ENCODE data around the gene BCL6B.

Gene BCL6B

DNA sequence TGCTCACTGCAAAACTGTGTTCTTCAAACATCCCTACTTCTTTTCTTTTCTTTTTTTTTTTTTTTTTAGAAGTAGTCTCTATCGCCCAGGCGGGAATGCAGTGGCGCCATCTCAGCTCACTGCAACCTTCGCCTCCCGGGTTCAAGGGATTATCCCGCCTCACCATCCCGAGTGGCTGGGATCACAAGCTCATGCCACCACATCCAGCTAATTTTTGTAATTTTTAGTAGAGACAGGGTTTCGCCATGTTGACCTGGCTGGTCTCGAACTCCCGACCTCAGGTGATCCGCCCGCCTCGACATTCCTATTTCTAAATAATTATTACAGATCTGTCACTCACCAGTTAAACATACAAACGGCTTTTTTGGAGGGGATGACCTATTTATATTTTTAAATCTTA, 11.4 kb upstream of the BCL6B start:
- no peak for DNase-seq

DNA sequence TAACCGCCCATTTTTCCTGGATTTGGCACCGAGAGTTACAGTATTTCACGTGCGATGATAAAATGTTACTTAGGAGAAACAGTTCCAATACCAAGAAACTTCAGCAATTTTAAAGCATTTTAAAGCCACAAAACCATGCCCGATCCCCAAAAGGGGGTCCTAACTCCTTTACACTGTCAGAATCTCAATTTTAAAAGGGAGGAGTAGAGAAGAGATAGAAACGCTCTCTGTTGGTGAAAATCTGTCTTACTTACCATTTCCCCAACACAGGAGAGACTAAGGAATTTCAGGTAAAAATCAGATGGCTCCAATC, 11.0 kb upstream of the BCL6B start:
- no peak for DNase-seq

DNA sequence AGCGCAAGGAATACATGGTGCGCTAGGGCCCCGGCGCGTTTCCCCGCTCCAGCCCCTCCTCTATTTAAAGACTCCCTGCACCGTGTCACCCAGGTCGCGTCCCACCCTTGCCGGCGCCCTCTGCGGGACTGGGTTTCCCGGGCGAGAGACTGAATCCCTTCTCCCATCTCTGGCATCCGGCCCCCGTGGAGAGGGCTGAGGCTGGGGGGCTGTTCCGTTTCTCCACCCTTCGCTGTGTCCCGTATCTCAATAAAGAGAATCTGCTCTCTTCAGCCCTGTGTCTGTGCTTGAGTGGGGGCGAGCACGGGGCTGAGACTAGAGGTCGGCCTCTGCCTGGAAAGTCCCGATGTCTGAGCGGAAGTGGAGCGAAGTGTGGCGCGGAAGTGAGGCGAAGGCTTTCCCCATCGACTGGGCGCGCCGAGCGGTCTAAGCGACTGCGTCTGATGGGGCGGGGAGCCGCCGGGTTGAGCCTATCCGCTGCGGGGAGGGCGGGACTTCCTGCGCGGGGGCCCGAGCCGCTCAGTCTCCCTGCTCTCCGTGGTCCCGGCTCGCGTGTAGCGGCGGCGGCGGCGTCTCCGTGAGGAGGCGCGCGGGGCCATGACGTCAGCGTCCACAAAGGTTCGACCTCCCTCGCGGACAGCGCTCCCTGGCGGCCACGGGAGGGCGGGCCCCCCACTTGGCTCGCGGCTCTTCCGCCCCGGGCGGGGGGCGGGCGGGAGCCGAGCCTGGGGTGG, 8.4 kb upstream of the BCL6B start:
- DNase-seq: peak; percentile 93

DNA sequence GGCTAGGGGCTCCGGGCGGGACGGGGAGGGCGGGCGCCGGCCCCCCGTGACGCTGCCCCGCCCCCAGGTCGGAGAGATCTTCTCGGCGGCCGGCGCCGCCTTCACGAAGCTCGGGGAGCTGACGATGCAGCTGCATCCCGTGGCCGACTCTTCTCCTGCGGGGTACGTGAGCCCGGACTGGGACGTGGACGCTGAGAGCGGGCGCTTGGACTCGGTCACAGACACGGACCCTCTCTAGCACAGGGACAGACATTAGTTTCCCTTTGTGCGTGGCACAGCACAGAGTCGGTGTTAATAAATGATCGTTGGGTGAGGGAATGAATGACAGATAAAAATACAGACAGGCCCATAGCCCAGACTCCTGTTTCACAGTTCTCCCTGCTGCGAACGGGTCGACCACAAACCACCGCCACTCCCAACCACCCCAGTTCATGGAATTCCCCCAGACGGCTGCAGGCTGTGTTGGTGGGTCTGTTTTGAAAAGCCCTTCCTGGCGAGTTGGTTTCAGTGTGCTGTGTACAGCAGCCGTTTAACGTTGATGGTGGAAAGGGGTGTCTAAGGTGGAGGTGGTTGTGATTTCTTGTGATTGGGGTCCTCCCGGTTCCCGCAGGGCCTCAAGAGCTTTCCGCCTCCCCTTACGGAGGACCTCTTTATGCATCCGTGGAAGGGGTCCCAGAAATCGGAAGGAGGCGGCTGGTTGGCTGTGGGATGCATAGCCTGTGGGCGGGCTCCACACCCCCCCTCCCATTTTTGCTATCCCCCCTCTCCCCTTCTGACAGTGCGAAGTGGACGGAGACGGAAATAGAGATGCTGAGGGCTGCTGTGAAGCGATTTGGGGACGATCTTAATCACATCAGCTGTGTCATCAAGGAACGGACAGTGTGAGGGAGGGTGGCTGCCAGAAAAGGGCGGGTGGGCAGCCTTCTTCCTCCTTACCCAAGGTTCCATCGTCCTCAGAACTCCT, 7.6 kb upstream of the BCL6B start:
- no peak for DNase-seq

DNA sequence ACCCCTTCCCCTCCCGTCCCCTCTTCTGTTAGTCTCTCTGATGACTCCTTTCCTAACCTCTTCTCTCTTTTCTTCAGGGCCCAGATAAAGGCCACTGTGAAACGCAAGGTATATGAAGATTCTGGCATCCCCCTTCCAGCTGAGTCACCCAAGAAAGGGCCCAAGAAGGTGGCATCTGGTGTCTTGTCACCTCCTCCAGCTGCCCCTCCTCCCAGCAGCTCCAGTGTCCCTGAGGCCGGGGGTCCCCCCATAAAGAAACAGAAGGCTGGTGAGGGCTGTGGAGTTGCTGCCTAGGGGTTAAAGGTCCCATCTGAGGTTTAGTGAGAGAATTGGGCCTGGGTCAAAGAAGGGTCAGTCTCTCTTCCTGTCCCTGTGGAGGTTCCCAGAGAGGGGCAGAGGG, 6.4 kb upstream of the BCL6B start:
- no peak for DNase-seq

DNA sequence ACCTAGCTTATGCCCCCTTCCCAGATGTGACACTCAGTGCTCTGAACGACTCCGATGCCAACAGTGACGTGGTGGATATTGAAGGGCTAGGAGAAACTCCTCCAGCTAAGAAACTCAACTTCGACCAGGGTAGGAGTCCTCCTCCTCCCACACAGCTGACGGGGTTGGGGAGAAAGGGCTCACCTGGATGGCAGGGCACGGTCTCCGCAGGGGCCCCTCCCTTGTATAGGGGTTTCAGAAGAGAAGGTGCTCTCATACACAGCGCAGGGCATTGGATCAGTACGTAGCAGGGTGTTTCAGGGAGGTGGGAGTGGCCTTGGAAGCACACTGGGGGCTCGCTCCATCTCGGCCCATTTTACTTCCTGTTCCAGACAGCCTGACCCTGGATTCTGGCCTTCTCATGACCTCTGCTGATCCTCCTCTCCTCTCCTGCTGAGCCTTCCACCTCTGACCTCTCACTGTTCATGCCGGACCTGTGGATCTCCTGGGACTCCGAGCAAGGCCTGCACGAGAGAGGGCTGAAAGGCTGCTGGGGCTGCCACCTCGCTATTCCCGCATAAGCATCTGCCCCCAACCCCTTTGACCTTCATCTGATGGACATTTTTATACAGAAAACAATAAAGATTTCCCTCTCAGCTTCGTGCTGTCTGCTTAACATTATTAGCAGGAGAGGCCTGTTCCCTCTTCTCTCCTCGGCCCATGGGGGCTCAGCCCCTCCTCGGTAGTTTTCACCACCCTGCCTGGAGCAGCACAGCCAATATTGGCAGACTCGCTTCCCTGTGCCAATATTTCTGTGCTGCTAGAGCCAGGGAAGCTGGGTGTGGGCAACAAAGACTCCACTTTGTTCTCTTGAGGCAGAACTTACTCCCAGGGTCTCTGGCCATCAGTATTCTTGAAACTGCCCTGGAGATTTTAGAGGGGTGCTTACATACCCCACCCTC, 5.7 kb upstream of the BCL6B start:
- DNase-seq: no peak

DNA sequence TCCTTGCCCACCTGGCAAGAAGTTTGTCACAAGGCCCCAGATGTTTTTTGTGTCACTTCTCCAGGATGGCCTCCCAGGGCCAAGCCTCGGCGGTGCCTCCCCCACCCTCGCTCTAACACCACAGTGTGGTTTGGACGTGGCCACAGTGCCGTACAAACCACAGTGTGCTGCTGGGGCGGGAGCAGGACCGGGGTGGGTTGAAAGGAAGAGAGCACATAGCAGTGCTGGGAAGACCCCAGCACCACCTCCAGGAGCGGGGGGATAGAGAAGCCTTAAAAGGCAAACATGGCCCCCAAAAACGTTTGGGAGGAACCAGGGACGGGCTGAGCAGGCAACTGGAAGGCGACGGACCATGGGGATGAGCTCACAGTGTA, 5.0 kb upstream of the BCL6B start:
- no peak for DNase-seq

DNA sequence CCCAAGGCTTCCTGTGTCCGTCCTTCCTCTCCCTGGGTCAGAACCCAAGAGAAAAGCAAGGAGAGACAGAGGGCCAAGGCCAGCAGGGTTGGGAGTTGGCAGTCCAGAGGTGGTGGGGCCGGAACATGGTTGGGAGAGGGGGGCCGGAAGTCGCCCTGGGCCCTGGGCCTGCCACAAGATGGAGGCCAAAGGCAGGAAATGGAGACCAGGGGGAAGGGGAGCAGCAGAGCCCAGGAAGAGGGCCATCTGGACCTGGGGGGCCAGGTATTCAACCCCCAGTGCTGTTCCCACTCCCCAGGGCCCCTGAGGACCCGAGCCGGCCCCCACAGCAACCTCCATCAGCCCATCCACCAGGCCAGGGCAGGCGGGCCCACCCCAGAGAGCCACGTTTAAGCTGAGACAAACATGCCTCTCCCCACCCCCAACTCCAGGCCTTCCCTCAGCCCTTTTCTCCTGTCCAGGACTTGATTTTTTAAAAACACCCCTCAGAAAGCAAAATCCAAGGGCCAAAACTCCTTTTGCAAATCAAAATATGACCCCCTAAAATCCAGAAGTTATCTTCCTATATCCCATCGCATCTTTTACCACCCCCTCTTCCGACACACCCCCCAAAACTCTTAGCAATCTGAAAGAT, 4.4 kb upstream of the BCL6B start:
- peak; percentile 54 for DNase-seq

DNA sequence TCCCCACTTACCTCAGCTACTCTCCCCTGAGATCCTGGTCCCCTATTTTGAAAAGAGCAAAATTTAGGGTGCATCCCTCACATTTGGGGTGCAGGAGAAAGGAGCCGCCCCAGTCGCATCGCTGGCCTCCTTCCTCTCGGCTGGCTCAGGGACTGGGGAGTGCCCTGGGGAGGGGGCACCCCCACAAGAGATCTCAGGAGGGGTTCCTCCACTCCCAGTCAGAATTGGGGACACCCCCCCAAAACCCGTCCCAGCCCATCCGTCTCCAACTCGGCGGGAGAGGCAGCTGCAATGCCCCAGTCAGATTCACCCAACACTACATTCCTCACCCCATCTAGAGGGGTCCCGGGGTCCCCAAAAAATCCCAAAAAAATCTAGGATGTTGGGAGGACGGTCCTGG, 3.5 kb upstream of the BCL6B start:
- DNase-seq: no peak

DNA sequence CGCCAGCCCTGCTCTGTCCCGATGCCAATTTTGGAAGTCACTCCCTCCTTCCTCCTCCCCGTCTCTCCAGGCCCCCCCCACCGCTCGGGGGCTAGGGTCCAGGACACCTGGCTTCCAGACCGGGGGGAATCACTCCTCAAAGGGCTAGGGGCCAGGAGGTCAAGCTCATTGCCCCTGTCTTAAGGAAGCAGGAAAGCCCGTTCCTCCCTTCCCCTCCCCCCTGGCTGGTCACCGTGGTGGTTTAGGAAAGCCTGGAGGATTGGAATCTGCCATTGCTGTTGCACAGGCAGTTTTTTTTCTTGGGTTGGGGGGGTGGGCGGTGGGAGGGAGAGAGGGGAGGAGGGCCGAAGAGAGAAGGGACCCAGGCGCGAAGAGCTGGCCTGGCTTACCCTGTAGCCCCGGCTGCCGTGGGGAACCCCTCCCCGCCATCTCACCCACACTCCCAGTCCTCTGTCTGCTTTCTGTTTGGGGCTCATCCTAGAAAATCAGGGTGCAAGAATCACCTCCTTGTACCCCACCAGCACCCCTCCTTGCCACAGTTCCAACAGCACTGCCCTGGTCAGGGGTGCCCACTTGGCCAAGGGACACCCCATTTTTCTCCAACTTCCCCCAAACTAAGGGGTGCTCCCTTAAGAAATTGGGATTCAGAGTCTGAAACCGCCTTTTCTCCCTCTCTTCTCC, 2.9 kb upstream of the BCL6B start:
- peak; percentile 45 for DNase-seq

DNA sequence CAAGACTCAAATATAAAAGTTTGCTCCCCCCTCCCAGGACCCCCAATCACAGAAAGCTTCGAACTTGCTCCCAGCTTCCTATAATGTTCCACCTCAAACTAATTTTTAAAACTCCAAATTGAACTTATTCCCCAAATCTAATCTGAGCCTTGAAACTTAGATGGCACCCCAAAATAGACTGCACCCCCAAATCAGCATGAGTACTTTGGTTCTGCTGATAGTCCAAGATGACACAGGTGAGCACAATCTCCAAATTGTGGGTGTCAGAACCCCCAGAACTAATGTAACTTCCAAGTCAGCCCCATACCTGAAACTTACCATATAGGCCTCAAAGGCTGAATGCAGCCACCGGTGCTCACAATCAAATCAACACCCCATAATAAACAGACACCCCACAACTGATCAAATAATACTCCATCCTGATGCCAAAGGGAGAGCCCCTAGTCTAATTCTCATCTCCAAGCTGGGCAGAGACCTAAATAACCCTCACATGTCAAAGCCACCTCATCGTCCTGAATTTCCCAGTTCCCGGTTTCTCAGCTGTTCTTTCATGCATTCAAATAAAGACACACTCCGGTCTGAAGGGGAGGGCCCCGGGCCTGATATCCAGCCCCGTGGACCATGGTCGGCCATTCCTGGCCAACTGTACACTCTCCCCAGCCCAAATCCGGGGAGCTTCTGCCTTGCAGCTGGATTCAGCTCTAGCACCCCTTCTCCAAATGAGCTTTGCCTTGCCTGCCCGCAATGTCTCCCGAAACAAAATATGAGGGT, 1.8 kb upstream of the BCL6B start:
- DNase-seq: peak; percentile 53

DNA sequence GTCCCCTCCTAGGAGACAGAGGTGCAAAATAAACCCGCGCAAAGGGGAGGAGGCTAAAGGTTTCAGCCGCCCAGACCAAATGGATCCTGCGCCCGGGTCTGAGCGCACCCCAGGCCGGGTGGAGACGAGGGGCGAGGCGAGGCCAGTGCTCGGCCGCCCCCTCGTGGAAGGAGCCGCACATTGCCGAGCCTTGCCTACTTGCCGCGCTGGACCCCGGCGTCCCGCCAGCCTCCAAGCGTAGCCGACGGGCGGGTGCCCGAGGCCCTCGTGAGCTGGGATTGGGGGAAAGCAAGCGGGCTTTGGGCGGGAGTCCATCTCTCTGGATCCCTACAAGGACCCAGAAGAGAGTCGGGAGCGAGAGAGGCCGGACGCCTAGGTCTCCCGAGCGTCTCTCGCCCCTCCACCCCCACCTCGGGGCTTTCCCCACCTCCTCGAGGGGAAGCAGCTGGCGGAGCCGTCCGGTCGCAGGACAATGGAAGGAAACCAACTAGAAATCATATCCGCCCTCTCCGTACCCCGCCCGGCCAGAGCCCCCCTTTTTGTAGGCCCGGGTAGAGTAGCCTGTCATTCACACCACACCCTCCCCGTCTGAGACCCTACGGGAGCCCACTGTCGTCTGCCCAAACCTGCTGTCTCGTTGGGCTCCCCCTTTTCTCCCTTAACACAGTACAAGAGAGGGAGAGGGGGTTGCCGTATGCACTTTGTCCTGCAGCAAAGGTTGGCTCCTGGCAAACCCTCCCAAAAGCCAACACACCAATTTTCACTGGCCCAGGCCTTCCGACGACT, 664 bp upstream of the BCL6B start:
- peak; percentile 70 for DNase-seq

DNA sequence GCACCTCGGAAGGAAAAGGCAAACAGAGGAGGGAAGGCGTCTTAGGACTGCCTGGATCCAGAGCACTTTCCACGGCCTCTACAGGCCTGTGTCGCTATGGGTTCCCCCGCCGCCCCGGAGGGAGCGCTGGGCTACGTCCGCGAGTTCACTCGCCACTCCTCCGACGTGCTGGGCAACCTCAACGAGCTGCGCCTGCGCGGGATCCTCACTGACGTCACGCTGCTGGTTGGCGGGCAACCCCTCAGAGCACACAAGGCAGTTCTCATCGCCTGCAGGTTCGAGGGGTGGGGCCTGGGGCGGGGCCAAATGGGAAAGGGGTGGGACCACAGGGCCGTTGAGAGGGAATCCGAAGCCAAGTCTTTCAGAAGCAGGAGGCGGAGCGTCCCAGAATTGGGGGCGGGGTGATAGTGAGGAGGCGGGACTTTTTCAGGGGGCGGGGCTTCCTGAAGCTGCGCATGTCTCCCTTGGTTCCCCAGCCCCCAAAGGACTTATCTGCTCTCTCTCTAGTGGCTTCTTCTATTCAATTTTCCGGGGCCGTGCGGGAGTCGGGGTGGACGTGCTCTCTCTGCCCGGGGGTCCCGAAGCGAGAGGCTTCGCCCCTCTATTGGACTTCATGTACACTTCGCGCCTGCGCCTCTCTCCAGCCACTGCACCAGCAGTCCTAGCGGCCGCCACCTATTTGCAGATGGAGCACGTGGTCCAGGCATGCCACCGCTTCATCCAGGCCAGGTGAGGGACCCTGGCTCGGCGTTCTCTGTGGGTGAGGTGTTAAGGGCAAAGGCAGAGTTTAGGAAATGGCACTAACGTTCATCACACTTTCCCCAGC, 939 bp downstream of the BCL6B start:
- DNase-seq: peak; percentile 92

DNA sequence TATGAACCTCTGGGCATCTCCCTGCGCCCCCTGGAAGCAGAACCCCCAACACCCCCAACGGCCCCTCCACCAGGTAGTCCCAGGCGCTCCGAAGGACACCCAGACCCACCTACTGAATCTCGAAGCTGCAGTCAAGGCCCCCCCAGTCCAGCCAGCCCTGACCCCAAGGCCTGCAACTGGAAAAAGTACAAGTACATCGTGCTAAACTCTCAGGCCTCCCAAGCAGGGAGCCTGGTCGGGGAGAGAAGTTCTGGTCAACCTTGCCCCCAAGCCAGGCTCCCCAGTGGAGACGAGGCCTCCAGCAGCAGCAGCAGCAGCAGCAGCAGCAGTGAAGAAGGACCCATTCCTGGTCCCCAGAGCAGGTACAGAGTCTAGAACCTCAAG, 1.5 kb downstream of the BCL6B start:
- DNase-seq: no peak

DNA sequence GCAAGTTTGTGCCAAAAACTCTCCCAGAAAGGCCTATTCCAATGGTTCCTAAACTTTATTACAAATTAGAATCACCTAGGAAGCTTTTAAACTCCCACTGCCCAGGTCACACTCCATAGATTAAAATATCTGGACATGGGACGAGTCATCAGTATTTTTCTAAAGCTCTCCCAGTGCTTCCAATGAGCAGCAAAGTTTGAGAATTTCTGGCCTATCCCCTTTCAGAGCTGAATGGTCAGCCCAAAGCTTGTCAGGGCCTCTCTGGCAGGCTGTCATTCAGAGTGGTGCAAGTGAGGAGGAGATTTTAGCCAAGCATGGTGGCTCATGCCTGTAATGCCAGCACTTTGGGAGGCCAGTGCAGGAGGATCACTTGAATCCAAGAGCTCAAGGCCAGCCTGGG, 2.4 kb downstream of the BCL6B start:
- no peak for DNase-seq

DNA sequence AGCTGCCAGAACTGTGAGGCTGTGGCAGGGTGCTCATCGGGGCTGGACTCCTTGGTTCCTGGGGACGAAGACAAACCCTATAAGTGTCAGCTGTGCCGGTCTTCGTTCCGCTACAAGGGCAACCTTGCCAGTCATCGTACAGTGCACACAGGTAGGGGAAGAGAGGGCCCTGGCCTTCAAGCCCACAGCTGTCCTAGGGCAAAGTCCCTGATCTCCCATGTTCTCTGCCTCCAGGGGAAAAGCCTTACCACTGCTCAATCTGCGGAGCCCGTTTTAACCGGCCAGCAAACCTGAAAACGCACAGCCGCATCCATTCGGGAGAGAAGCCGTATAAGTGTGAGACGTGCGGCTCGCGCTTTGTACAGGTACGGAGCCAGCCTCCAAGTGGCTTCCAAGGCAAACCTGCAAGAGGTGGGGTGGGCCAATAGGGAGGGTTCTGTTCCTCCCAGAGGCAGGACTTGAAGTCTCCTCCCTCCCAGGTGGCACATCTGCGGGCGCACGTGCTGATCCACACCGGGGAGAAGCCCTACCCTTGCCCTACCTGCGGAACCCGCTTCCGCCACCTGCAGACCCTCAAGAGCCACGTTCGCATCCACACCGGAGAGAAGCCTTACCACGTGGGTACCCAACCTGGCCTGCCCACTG, 3.7 kb downstream of the BCL6B start:
- DNase-seq: no peak

DNA sequence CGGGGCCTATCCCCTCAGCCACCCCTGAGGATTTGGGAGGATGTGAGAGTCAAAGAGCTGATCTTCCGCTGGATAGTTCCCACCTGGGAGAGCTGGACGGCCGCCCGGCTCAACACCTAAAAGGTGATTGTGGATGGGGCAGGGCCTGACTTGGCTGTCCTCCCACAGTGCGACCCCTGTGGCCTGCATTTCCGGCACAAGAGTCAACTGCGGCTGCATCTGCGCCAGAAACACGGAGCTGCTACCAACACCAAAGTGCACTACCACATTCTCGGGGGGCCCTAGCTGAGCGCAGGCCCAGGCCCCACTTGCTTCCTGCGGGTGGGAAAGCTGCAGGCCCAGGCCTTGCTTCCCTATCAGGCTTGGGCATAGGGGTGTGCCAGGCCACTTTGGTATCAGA, 4.5 kb downstream of the BCL6B start:
- DNase-seq: no peak

DNA sequence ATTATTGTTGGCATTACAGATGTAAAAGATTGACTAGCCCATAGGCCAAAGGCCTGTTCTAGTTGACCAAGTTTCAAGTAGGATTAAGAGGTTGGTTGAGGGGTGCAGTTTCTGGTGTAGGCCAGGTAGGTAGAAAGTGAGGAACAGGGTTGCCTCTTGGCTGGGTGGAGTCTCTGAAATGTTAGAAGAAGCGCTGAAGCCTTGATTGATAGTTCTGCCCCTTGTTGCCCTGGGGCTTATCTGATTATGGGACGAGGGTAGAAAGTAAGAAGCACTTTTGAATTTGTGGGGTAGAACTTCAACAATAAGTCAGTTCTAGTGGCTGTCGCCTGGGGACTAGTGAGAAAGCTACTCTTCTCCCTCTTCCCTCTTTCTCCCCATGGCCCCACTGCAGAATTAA, 6.2 kb downstream of the BCL6B start:
- DNase-seq: no peak

DNA sequence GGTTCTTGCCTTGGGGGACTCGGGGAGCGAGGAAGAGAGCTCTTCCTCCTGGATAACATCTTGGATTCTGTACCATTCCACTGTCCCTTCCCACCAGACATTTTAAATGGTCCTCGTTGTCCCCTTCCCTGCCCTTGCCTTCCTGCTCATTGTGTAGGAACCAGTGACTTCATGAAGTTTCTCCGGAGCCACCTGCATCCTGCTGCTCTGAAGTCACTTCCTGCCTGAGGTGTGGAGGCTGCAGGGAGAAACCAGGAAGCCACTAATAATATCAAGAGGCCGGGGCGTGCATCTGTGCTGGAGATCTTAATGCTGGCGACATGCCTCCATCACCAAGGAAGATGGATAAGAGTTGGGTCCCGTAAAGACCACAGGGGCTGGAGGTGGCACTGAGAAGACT, 6.8 kb downstream of the BCL6B start:
- no peak for DNase-seq

Measured in SHP77 treated with DMSO at 0.1 percent for 48 hours (cell line).